Endothelial cell of umbilical vein (primary cell): ENCODE results near the gene LYRM7. TPM values are rescaled to one million over a fixed set of nuclear protein-coding genes. Genes with fewer than 3 reads are reported as not detected.

Source experiments
- BruUV-seq: library from RNA; stranded (reverse); fragments of 400-500 nt; replicated peaks from 2 replicates; lab custom pipeline; 2021; lab: Mats Ljungman, UMichigan
- CTCF ChIA-PET: fragments of 300-600, 350-600 bp; sonication (Branson Sonifier 250); formaldehyde crosslinking; loops from one replicate; lab custom pipeline; 2021; ENCODE audit warnings: antibody characterized with exemption, inconsistent platforms; lab: Charles Lee
- POLR2A ChIA-PET: fragments of 300-600, 350-600 bp; sonication (Branson Sonifier 250); formaldehyde crosslinking; loops from one replicate; lab custom pipeline; 2021; ENCODE audit warnings: antibody characterized with exemption, inconsistent platforms; lab: Charles Lee
- DNase-seq: peaks from one replicate; pipeline ENCODE4 v3.0.0-alpha.2; 2011; ENCODE audit warnings: low read depth, low spot score
- FAIRE-seq: peaks from 2 replicates; lab custom pipeline; 2011; peaks lifted over from hg19 to GRCh38; lab: Jason Lieb, UNC
- H2AFZ ChIP-seq: 2 replicates; pipeline ENCODE4 v1.6.0; 2012; ENCODE audit warnings: low read depth, low read length, control low read depth, inconsistent platforms
- H3K27ac ChIP-seq: 2 replicates; pipeline ENCODE4 v1.5.1; 2011; ENCODE audit warnings: low read depth, mild to moderate bottlenecking, control low read depth, low read length, moderate library complexity; ENCODE audit not compliant: insufficient read depth
- H3K27me3 ChIP-seq, 2 experiments: 2 replicates each; pipeline versions ENCODE4 v1.6.0 to v1.6.1; 2011; ENCODE audit warnings: low read length in 2 of 2, mixed read lengths in 1 of 2; ENCODE audit not compliant: control insufficient read depth in 2 of 2, insufficient read depth in 2 of 2
- H3K36me3 ChIP-seq, 2 experiments: 2 replicates in 1 of 2; 3 replicates in 1 of 2; pipeline ENCODE4 v1.5.1; 2011; ENCODE audit warnings: low read length in 2 of 2, mild to moderate bottlenecking in 1 of 2, moderate library complexity in 1 of 2; ENCODE audit not compliant: control insufficient read depth in 2 of 2, insufficient read depth in 2 of 2; ENCODE audit errors: extremely low read depth in 1 of 2
- H3K4me1 ChIP-seq: 3 replicates; pipeline ENCODE4 v1.5.1; 2011; ENCODE audit warnings: mild to moderate bottlenecking, low read length; ENCODE audit not compliant: control insufficient read depth, insufficient read depth; ENCODE audit errors: extremely low read depth
- H3K4me2 ChIP-seq: 2 replicates; pipeline ENCODE4 v1.6.1; 2011; ENCODE audit warnings: low read length, control low read depth, mixed read lengths; ENCODE audit not compliant: insufficient read depth
- H3K4me3 ChIP-seq, 3 experiments: fragments of 200-600 bp in 1 of 3; sonication (generic), shearing (Covaris generic) in 1 of 3; replicated peaks in 1 of 3; 2 replicates each; pipeline ENCODE4 v1.5.1; 2011 to 2016; ENCODE audit warnings: control low read depth in 3 of 3, low read length in 3 of 3, mild to moderate bottlenecking in 2 of 3, inconsistent platforms in 1 of 3, low read depth in 1 of 3, moderate library complexity in 1 of 3; ENCODE audit not compliant: insufficient read depth in 1 of 3
- H3K79me2 ChIP-seq: 2 replicates; pipeline ENCODE4 v1.6.0; 2012; ENCODE audit warnings: low read length, inconsistent platforms; ENCODE audit not compliant: control insufficient read depth, insufficient read depth
- H3K9ac ChIP-seq: replicated peaks from 2 replicates; pipeline ENCODE3; 2011; ENCODE audit warnings: low read length, control low read depth; ENCODE audit not compliant: insufficient read depth; ENCODE audit errors: extremely low read depth
- H3K9me1 ChIP-seq: replicated peaks from 3 replicates; pipeline ENCODE4 v1.6.0; 2011; ENCODE audit warnings: mild to moderate bottlenecking, low read length; ENCODE audit not compliant: control insufficient read depth, insufficient read depth; ENCODE audit errors: extremely low read depth
- H3K9me3 ChIP-seq: replicated peaks from 2 replicates; pipeline ENCODE4 v1.5.1; 2012; ENCODE audit warnings: low read length, inconsistent platforms; ENCODE audit not compliant: control insufficient read depth, insufficient read depth
- H4K20me1 ChIP-seq: replicated peaks from 2 replicates; pipeline ENCODE3; 2011; ENCODE audit warnings: mild to moderate bottlenecking, low read length; ENCODE audit not compliant: control insufficient read depth, insufficient read depth; ENCODE audit errors: extremely low read depth
- CTCF ChIP-seq, 2 donors: IDR thresholded peaks; 1 replicate in 1 of 2; 2 replicates in 1 of 2; pipeline ENCODE4 v1.5.1; 2011; ENCODE audit warnings: low read length in 2 of 2, mild to moderate bottlenecking in 2 of 2, moderate library complexity in 2 of 2, control low read depth in 1 of 2, inconsistent platforms in 1 of 2, low read depth in 1 of 2; ENCODE audit not compliant: insufficient read depth in 1 of 2; ENCODE audit errors: extremely low read depth in 1 of 2
- EZH2 ChIP-seq: IDR thresholded peaks from 2 replicates; pipeline ENCODE4 v1.6.1; 2012; ENCODE audit warnings: borderline replicate concordance, low read depth, mild to moderate bottlenecking, moderate library complexity, low read length, inconsistent platforms; ENCODE audit not compliant: severe bottlenecking
- FOS ChIP-seq: IDR thresholded peaks from 2 replicates; pipeline ENCODE4 v1.6.1; 2011; ENCODE audit warnings: mild to moderate bottlenecking, low read length, moderate library complexity, borderline replicate concordance; ENCODE audit not compliant: insufficient read depth
- GATA2 ChIP-seq: IDR thresholded peaks from 2 replicates; pipeline ENCODE4 v1.7.0; 2011; ENCODE audit warnings: low read depth, mild to moderate bottlenecking, moderate library complexity, mixed read lengths, low read length; ENCODE audit not compliant: insufficient read length, insufficient read depth
- JUN ChIP-seq: IDR thresholded peaks from 2 replicates; pipeline ENCODE4 v1.6.1; 2011; ENCODE audit warnings: borderline replicate concordance, low read depth; ENCODE audit not compliant: insufficient read length, insufficient read depth
- MAX ChIP-seq: IDR thresholded peaks from 2 replicates; pipeline ENCODE4 v1.6.1; 2011; ENCODE audit not compliant: insufficient read depth, insufficient read length
- MYC ChIP-seq: IDR thresholded peaks from one replicate; pipeline ENCODE4 v1.6.1; 2011; ENCODE audit warnings: mild to moderate bottlenecking, low read depth, low read length
- POLR2A ChIP-seq: IDR thresholded peaks from 2 replicates; pipeline ENCODE4 v1.6.1; 2012; ENCODE audit warnings: low read depth, mild to moderate bottlenecking, control low read depth, low read length
- POLR2AphosphoS5 ChIP-seq: IDR thresholded peaks from 2 replicates; pipeline ENCODE4 v1.6.1; 2012; ENCODE audit warnings: low read depth, mild to moderate bottlenecking, control low read depth, low read length, moderate library complexity; ENCODE audit not compliant: insufficient read depth
- dilution Hi-C: fragments of 300-500 bp; cut with MboI; formaldehyde crosslinking; loops from one replicate; pipeline ENCODE4 v1.15.0; 2019; ENCODE audit warnings: low sequenced_read_pairs; ENCODE audit not compliant: extremely low pct_ligation_motif_present
- intact Hi-C: fragments of 100-400 bp; cut with micrococcal nuclease; formaldehyde crosslinking; loops from one replicate; pipeline ENCODE4 v1.10.0; 2022
- polyA plus RNA-seq, 4 experiments: library from polyadenylated mRNA; depleted of rRNA in 3 of 4; stranded (reverse) in 3 of 4; unstranded in 1 of 4; fragments of >200 nt; gene quantifications; 2 replicates each; pipeline versions ENCODE4 v1.2.1 to v1.2.3, GENCODE V29; 2011 to 2012; ENCODE audit warnings: missing spikeins in 1 of 4
- total RNA-seq: library from RNA; stranded (reverse); gene quantifications from 2 replicates; pipeline ENCODE4 v1.2.3, GENCODE V29; 2021

The LYRM7 gene
- total and polyA plus RNA-seq, 2 donors (not counting 3 experiments of a cell fraction or from before 2014, with no cell fraction given): 0.88 to 7.5 TPM

- H3K36me3 ChIP-seq: no peaks in the 10 kb centered on the region
- no peaks in the 10 kb centered on the region for H3K9me1 ChIP-seq
- dilution Hi-C loops: no loop called here
- H3K27ac ChIP-seq: no peak overlapping the region
- TF ChIP-seq JUN (no peak), EZH2 (no peak), POLR2AphosphoS5 (no peak), MYC (no peak), MAX (no peak), POLR2A (no peak), CTCF (IDR thresholded peaks at IDR 0.05; ENCODE audit: extremely low read depth in 1 of 2, insufficient read depth in 1 of 2, low read depth in 1 of 2, low read length in 2 of 2) (no peak), FOS (no peak), GATA2 (no peak)
- ChIA-PET POLR2A (no interaction called here), CTCF (interaction anchor here (0.6 kb wide), 1 partner anchor 60 kb away, joined by 3 read pairs; no protein-coding TSS in a partner anchor)
- H3K27me3 ChIP-seq: no peaks in the 10 kb centered on the region
- no peaks in the 10 kb centered on the region for H3K9me3 ChIP-seq
- no peak overlapping the region for H3K9ac ChIP-seq
- no peaks in the 10 kb centered on the region for H4K20me1 ChIP-seq
- DNase-seq: peak; percentile 6
- H3K4me2 ChIP-seq: no peak overlapping the region
- FAIRE-seq: no peak
- H3K79me2 ChIP-seq: no peaks in the 10 kb centered on the region
- intact Hi-C loops: no loop called here
- peak overlapping the region; percentile 64 for H2AFZ ChIP-seq
- no TSS peak for BruUV-seq
- H3K4me1 ChIP-seq: peaks cover 6% of the 10 kb centered on the region
- no peak overlapping the region for H3K4me3 ChIP-seq
Observed at GRCh38 chr5:131239686-131240085, 68.9 kb downstream of the LYRM7 start.
